Airway epithelial cell (primary cell): ENCODE results near the gene FZD8. TPM values are rescaled to one million over a fixed set of nuclear protein-coding genes. Genes with fewer than 3 reads are reported as not detected.

ENCODE experiments used
- total RNA-seq: library from RNA; depleted of rRNA; stranded (reverse); fragments of >200 nt; gene quantifications from 2 replicates; pipeline ENCODE4 v1.2.3, GENCODE V29; 2015

Gene FZD8, protein sequence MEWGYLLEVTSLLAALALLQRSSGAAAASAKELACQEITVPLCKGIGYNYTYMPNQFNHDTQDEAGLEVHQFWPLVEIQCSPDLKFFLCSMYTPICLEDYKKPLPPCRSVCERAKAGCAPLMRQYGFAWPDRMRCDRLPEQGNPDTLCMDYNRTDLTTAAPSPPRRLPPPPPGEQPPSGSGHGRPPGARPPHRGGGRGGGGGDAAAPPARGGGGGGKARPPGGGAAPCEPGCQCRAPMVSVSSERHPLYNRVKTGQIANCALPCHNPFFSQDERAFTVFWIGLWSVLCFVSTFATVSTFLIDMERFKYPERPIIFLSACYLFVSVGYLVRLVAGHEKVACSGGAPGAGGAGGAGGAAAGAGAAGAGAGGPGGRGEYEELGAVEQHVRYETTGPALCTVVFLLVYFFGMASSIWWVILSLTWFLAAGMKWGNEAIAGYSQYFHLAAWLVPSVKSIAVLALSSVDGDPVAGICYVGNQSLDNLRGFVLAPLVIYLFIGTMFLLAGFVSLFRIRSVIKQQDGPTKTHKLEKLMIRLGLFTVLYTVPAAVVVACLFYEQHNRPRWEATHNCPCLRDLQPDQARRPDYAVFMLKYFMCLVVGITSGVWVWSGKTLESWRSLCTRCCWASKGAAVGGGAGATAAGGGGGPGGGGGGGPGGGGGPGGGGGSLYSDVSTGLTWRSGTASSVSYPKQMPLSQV
- 4.0 and 6.6 TPM in 2 replicates for total RNA-seq

DNA sequence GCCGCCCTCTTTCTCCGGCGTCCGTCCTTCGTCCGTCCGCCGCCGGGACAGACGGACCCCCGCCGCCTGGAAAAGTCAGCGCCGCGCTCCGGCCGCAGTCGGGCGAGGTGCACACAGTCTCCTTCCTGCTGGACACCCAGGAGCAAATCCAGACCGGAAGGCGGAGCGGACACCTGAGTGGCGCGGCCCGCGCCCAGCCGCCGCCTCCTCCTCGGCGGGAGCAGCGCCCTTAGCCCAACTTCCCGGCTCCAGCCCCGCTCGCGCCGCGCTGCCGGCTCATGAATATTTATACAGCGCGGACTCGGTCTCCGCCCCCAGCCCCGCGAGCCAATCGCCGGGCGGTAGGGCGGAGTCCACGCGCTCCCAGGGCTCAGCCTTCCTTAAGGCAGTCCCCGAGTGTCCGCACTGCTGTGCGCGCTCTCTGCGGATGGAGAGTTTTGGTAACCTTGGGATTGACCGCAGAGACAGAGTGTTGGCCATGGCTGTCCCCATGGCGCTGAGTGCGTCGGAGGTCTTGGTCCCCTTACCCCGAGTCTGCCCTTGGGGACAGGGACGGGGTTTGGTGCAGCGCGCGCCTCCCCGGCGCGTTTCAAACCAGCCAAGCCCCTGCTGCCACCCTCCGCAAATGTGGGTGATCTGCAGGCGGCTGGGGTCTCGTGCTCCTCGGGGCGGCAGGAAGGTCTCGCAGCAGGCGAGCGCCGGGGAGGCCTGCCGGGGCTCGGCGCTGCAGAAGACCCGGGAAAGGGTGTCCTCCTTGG is at the start of gene FZD8:
TSS of gene FZD8 (minus strand) at position 262 of the 758 bp plus-strand sequence. CDS start 867 bp downstream, outside the sequence.

DNA sequence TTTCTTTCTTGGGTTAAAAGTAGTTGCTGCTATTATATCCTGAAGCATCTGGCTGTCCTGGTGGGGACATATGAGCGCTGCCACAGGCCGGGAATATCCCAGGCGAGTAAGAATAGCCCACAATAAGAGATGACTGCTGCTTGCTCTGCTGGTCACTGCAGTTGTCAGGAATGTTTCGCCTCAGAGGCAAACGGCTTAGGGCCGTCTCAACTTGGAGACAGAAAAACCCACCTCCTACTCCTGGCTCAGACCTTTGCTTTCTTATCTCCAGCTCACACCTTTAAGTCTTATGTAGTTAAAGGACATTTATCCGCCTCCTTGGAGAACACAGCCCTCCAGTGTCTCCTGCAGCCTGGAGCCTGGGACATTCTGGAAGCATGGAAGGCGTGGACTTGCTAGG is 36.9 kb downstream of the FZD8 start, which contains the start of gene GJD4:
TSS of gene GJD4 (plus strand) at position 151 of the 400 bp plus-strand sequence. CDS start at position 378, 227 bp downstream.

Other genes starting within 250 kb of the FZD8 start
- not detected in 2 replicates for gene GJD4, start 37.0 kb downstream of the FZD8 start, total RNA-seq